Activated CD8-positive, alpha-beta memory T cell treated with anti-CD3 and anti-CD28 coated beads, Interleukin-2, amount 10 ng/mL, durations not matched to agents 7 days and 5 days (primary cell): ENCODE measurements around the gene MDH2. TPM values are rescaled to one million over a fixed set of nuclear protein-coding genes. Genes with fewer than 3 reads are reported as not detected.
"Not testable (repeated sequence)": the region's sequence is repeated elsewhere in the genome, so short reads cannot be mapped to it uniquely, and the experiment has no call there.

ENCODE experiments used
- ATAC-seq: fragments of 150-1000 bp; cut with Tn5 transposase; one replicate; pipeline ENCODE4 v1.10.0; 2021; ENCODE audit warnings: moderate library complexity
- CTCF ChIA-PET: fragments of 350-600 bp; sonication (Branson Sonifier 250); formaldehyde crosslinking; loops from one replicate; lab custom pipeline; 2021; ENCODE audit warnings: antibody characterized with exemption; lab: Charles Lee
- DNase-seq: peaks from one replicate; pipeline ENCODE4 v3.0.0-alpha.2; 2020
- H3K27ac Mint-ChIP-seq: one replicate; pipeline ENCODE4 v1.8.0; 2021; ENCODE audit warnings: mild to moderate bottlenecking, mixed read lengths
- H3K27me3 Mint-ChIP-seq: one replicate; pipeline ENCODE4 v1.8.0; 2021; ENCODE audit warnings: mixed read lengths
- H3K36me3 Mint-ChIP-seq: one replicate; pipeline ENCODE4 v1.8.0; 2021; ENCODE audit warnings: mild to moderate bottlenecking, mixed read lengths
- H3K4me1 Mint-ChIP-seq: one replicate; pipeline ENCODE4 v1.8.0; 2021; ENCODE audit warnings: mixed read lengths
- H3K4me3 Mint-ChIP-seq: one replicate; pipeline ENCODE4 v1.8.0; 2021; ENCODE audit warnings: mild to moderate bottlenecking, moderate library complexity, mixed read lengths
- H3K9me3 Mint-ChIP-seq: one replicate; pipeline ENCODE4 v1.8.0; 2022; ENCODE audit warnings: low read depth, mixed read lengths
- total RNA-seq, 2 experiments: library from RNA; stranded (reverse); gene quantifications; one replicate each; pipeline ENCODE4 v1.2.3, GENCODE V29; 2021

MDH2 gene
- total RNA-seq, 2 experiments from 2014 or later, result 186 to 230 TPM

DNA sequence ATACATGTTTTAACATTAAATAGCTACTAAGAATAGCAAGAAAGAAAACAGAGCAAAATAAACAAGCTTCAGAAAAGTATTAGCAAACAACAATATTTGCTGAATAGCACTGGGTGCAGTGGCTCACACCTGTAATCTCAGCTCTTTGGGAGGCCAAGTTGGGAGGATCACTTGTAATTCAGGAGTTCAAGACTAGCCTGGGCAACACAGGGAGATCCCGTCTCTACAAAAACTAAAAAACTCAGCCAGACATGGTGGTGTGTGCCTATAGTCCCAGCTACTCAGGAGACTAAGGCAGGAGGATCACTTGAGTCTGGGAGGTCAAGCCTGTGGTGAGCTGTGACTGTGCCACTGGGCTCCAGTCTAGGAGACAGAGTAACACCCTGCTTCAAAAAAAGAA, 66.8 kb downstream of the MDH2 start:
- not testable (repeated sequence) for ATAC-seq, H3K27ac Mint-ChIP-seq, H3K27me3 Mint-ChIP-seq, DNase-seq, H3K4me1 Mint-ChIP-seq, H3K36me3 Mint-ChIP-seq, H3K9me3 Mint-ChIP-seq, H3K4me3 Mint-ChIP-seq
- CTCF ChIA-PET, result interaction anchor here (0.8 to 1.0 kb wide), 2 partner anchors 120 to 204 kb away, joined by 3 read pairs; partner anchors contain the start of gene TMEM120A

Other genes with a start within 250 kb of the MDH2 start
- not detected for gene CCL24, start 234.3 kb upstream of the MDH2 start, total RNA-seq
- 10 to 100 TPM; 25.4 to 48.0 TPM for gene RHBDD2, start 169.1 kb upstream of the MDH2 start, total RNA-seq
- 10 to 100 TPM; 52.0 to 57.6 TPM for gene POR, start 133.0 kb upstream of the MDH2 start, total RNA-seq
- gene TMEM120A, start 53.5 kb upstream of the MDH2 start, total RNA-seq, result 10 to 100 TPM; 25.4 to 27.0 TPM
- gene STYXL1, start 106 bp upstream of the MDH2 start, total RNA-seq, result 10 to 100 TPM; 42.6 to 43.6 TPM
- under 1 TPM in 1 of 2 experiments, not detected in 1; 0.09 TPM for gene SRRM3, start 153.8 kb downstream of the MDH2 start, total RNA-seq